Measurements from ENCODE around the gene FRG2C.
"Not testable (repeated sequence)": the region's sequence is repeated elsewhere in the genome, so short reads cannot be mapped to it uniquely, and the experiment has no call there.

FRG2C gene

GRCh38 chr3:75664028-75664427, at the start of gene FRG2C:
TSS of gene FRG2C (plus strand) at chr3:75664328. CDS start at chr3:75664380, 52 bp downstream.
- not testable (repeated sequence) for H3K9me2 ChIP-seq (replicated peaks; ENCODE audit: low read depth, low read length); H3K4me3 ChIP-seq (ENCODE audit: low read length, poor library complexity, severe bottlenecking); H3K79me2 ChIP-seq (ENCODE audit: insufficient read depth, low read length); H4K20me1 ChIP-seq (ENCODE audit: insufficient read depth, low read length, poor library complexity, severe bottlenecking); H3K27me3 ChIP-seq (ENCODE audit: insufficient read depth, low read length, poor library complexity, severe bottlenecking); H3K9ac ChIP-seq (ENCODE audit: low read depth, low read length, poor library complexity, severe bottlenecking); H3K4me2 ChIP-seq (ENCODE audit: low read depth, low read length, poor library complexity, severe bottlenecking); H3K4me1 ChIP-seq (ENCODE audit: insufficient read depth, low read length, poor library complexity, severe bottlenecking); H3K9me3 ChIP-seq (ENCODE audit: insufficient read depth, low read depth, low read length); H2AFZ ChIP-seq (ENCODE audit: low read length); H3F3A ChIP-seq (ENCODE audit: low read depth); H3K36me3 ChIP-seq (ENCODE audit: insufficient read depth, low read length)

- not testable (repeated sequence) for H3K9me2 ChIP-seq (replicated peaks; ENCODE audit: low read depth, low read length); H3K4me3 ChIP-seq (ENCODE audit: low read length, poor library complexity, severe bottlenecking); H3K4me1 ChIP-seq (ENCODE audit: insufficient read depth, low read length, poor library complexity, severe bottlenecking); H3F3A ChIP-seq (ENCODE audit: low read depth); H3K9me3 ChIP-seq (ENCODE audit: insufficient read depth, low read depth, low read length); H3K9ac ChIP-seq (ENCODE audit: low read depth, low read length, poor library complexity, severe bottlenecking); H3K79me2 ChIP-seq (ENCODE audit: insufficient read depth, low read length); H3K4me2 ChIP-seq (ENCODE audit: low read depth, low read length, poor library complexity, severe bottlenecking); H3K36me3 ChIP-seq (ENCODE audit: insufficient read depth, low read length); H3K27me3 ChIP-seq (ENCODE audit: insufficient read depth, low read length, poor library complexity, severe bottlenecking); H2AFZ ChIP-seq (ENCODE audit: low read length); H4K20me1 ChIP-seq (ENCODE audit: insufficient read depth, low read length, poor library complexity, severe bottlenecking)
These were observed 45.3 kb upstream of the FRG2C start for GRCh38 chr3:75618666-75619305.

- not testable (repeated sequence) for H3K4me1 ChIP-seq (ENCODE audit: insufficient read depth, low read length, poor library complexity, severe bottlenecking); H4K20me1 ChIP-seq (ENCODE audit: insufficient read depth, low read length, poor library complexity, severe bottlenecking); H3K9ac ChIP-seq (ENCODE audit: low read depth, low read length, poor library complexity, severe bottlenecking); H3F3A ChIP-seq (ENCODE audit: low read depth); H3K27me3 ChIP-seq (ENCODE audit: insufficient read depth, low read length, poor library complexity, severe bottlenecking); H3K79me2 ChIP-seq (ENCODE audit: insufficient read depth, low read length); H3K4me2 ChIP-seq (ENCODE audit: low read depth, low read length, poor library complexity, severe bottlenecking); H3K9me3 ChIP-seq (ENCODE audit: insufficient read depth, low read depth, low read length); H3K4me3 ChIP-seq (ENCODE audit: low read length, poor library complexity, severe bottlenecking); H3K9me2 ChIP-seq (replicated peaks; ENCODE audit: low read depth, low read length); H2AFZ ChIP-seq (ENCODE audit: low read length); H3K36me3 ChIP-seq (ENCODE audit: insufficient read depth, low read length)
These were observed 44.6 kb upstream of the FRG2C start for GRCh38 chr3:75619481-75620031.

DNA sequence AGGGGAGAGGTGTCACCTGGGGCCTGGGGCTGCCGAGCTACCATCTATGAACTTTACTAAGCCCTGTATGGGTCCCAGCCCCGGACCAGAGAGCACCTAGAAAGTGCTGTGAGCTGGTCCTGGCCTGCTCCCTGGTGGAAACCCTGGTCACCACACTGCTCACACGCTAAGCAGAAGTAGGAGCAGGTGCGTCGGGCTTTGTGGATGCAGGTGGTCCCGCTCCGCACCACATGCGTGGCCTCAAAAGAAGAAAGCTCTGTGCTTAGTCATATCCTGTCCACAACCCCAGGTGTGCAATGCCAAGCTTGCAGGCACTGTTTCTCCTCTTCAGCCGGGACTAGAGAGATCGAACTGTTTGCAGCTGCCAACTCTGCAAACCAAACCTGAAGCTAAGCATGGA, 42.4 kb upstream of the FRG2C start:
- H3K4me3 ChIP-seq (ENCODE audit: low read length, poor library complexity, severe bottlenecking); H3K79me2 ChIP-seq (ENCODE audit: insufficient read depth, low read length); H3K9me3 ChIP-seq (ENCODE audit: insufficient read depth, low read depth, low read length): not testable (repeated sequence)

GRCh38 chr3:75623656-75624055, 40.5 kb upstream of the FRG2C start:
- not testable (repeated sequence) for H2AFZ ChIP-seq (ENCODE audit: low read length); H3K4me1 ChIP-seq (ENCODE audit: insufficient read depth, low read length, poor library complexity, severe bottlenecking); H3K4me3 ChIP-seq (ENCODE audit: low read length, poor library complexity, severe bottlenecking)

More for the DNA sequence above, 42.4 kb upstream of the FRG2C start:
- not testable (repeated sequence) for H3K9me2 ChIP-seq (replicated peaks; ENCODE audit: low read depth, low read length); H4K20me1 ChIP-seq (ENCODE audit: insufficient read depth, low read length, poor library complexity, severe bottlenecking); H3K9ac ChIP-seq (ENCODE audit: low read depth, low read length, poor library complexity, severe bottlenecking); H2AFZ ChIP-seq (ENCODE audit: low read length); H3K27me3 ChIP-seq (ENCODE audit: insufficient read depth, low read length, poor library complexity, severe bottlenecking); H3K4me2 ChIP-seq (ENCODE audit: low read depth, low read length, poor library complexity, severe bottlenecking); H3K4me1 ChIP-seq (ENCODE audit: insufficient read depth, low read length, poor library complexity, severe bottlenecking); H3F3A ChIP-seq (ENCODE audit: low read depth); H3K36me3 ChIP-seq (ENCODE audit: insufficient read depth, low read length)

DNA sequence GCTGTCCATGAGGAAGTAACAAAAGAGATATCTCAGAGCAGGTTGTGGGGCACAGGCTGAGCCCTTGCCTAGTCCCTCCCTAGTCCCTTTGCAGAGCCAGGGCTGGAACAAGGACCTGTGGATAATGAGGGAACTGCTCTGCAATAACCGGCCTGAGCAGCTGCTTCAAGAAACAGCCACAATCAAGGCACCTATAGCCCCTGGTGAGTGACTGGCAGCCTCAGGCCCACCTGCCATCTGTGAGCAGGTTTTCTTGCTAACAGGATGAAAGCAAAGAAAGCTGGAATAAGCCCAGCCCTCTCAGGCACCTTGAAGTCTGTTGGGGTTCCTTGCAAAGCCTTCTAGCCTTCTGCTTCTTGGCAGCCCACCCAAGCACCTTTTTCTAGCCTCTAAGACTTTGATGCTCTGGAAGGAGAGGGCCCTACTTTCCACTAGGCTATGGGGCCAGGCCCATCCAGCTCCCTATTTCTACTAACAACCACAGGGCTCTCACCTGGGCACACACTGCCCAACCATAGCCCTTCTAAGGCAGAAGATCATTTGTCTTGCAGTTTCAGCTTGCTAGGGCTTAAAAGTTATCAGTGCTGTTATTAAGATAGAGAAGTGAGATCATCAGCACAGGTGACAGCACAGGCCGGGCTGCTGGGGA, 33.1 kb upstream of the FRG2C start:
- not testable (repeated sequence) for H2AFZ ChIP-seq (ENCODE audit: low read length); H3K4me2 ChIP-seq (ENCODE audit: low read depth, low read length, poor library complexity, severe bottlenecking); H3K4me3 ChIP-seq (ENCODE audit: low read length, poor library complexity, severe bottlenecking); H3K9me3 ChIP-seq (ENCODE audit: insufficient read depth, low read depth, low read length); H4K20me1 ChIP-seq (ENCODE audit: insufficient read depth, low read length, poor library complexity, severe bottlenecking); H3K9me2 ChIP-seq (replicated peaks; ENCODE audit: low read depth, low read length); H3F3A ChIP-seq (ENCODE audit: low read depth); H3K4me1 ChIP-seq (ENCODE audit: insufficient read depth, low read length, poor library complexity, severe bottlenecking); H3K79me2 ChIP-seq (ENCODE audit: insufficient read depth, low read length); H3K9ac ChIP-seq (ENCODE audit: low read depth, low read length, poor library complexity, severe bottlenecking); H3K36me3 ChIP-seq (ENCODE audit: insufficient read depth, low read length); H3K27me3 ChIP-seq (ENCODE audit: insufficient read depth, low read length, poor library complexity, severe bottlenecking)

More at GRCh38 chr3:75623656-75624055, 40.5 kb upstream of the FRG2C start:
- H3K27me3 ChIP-seq (ENCODE audit: insufficient read depth, low read length, poor library complexity, severe bottlenecking); H3K9me2 ChIP-seq (replicated peaks; ENCODE audit: low read depth, low read length); H3K4me2 ChIP-seq (ENCODE audit: low read depth, low read length, poor library complexity, severe bottlenecking); H3K36me3 ChIP-seq (ENCODE audit: insufficient read depth, low read length); H3F3A ChIP-seq (ENCODE audit: low read depth); H3K9ac ChIP-seq (ENCODE audit: low read depth, low read length, poor library complexity, severe bottlenecking); H3K79me2 ChIP-seq (ENCODE audit: insufficient read depth, low read length); H3K9me3 ChIP-seq (ENCODE audit: insufficient read depth, low read depth, low read length); H4K20me1 ChIP-seq (ENCODE audit: insufficient read depth, low read length, poor library complexity, severe bottlenecking): not testable (repeated sequence)
